Activated CD4-positive, alpha-beta T cell treated with anti-CD3 and anti-CD28 coated beads for 1 hour (primary cell): ENCODE data around the gene FASN.
A peak's percentile ranks its signal among the peaks of the same experiment; 100 is the strongest.

ENCODE experiments used
- DNase-seq: peaks from one replicate; pipeline ENCODE4 v3.0.0-alpha.2; 2020

FASN gene

DNA sequence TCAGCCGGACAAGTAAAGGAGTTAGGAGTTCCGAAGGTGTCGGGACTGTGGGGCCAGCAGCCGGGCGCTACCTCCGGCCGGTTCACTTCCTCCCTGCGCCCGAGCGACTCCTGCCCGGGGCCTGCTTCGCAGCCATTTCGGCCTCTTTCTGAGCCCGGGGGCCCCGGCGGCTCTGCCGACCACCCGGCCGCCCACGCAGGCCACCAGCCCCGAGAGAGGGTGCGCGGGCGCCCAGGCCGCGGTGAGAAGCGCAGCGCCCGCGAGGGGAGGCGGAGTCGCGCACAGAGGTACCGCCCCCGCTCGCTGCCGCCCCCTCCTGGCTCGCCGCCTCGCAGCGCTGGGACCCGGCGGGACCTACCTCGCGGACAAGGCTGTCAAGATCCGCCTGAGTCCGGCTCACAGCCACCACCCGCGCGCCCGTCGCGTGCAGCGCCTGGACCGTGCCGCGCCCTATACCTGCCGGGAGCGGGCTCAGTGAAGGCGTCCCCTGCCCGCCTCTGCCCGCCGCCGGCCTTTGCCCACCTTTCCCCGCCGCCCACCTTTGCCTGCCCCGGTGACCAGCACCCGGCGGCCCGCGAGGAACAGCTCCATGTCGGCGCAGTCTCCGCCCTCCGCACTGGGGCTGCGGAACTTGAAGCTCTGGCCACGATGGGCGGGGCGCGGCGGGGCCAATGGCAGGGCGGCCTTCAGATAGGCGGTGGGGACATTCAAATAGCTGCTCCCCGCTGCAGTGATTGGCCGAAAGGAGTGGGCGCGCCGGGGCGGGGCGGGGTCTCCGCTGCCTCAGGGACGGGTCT, 60.7 kb downstream of the FASN start, which contains the start of gene DCXR:
Gene DCXR, minus strand, starts transcription at position 606 of the 797 bp plus-strand sequence. Its CDS starts 15 bp downstream, at position 591.
- peak; percentile 87 for DNase-seq

DNA sequence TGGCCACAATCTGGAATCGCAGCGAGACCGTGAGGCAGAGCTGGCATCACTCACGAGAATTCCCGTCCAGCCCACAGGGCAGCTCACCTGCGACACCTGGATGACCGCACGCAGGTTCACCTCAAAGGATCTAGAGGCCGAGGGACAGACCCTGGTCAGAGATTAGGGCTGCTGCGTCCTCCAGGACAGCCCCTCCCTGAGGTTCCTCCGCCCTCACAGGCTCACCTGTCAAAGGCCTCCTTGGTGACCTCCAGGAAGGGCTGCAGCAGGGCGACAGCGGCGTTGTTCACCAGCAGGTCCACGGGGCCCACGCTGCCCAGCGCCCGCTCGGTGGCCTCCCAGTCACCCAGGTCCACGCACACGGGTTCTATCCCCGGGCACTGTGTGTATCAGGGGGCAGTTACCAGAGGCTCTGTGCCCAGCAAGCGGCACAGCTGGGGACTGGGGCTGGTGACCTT, 61.4 kb downstream of the FASN start:
- DNase-seq = no peak

- DNase-seq = no peak
Measured at GRCh38 chr17:82035956-82036633, 61.9 kb downstream of the FASN start.

GRCh38 chr17:82035488-82035887, 62.5 kb downstream of the FASN start:
- DNase-seq = no peak

- no peak for DNase-seq
Measured at GRCh38 chr17:82034371-82035011, 63.5 kb downstream of the FASN start.

GRCh38 chr17:82033359-82034085, 64.5 kb downstream of the FASN start:
- no peak for DNase-seq

DNA sequence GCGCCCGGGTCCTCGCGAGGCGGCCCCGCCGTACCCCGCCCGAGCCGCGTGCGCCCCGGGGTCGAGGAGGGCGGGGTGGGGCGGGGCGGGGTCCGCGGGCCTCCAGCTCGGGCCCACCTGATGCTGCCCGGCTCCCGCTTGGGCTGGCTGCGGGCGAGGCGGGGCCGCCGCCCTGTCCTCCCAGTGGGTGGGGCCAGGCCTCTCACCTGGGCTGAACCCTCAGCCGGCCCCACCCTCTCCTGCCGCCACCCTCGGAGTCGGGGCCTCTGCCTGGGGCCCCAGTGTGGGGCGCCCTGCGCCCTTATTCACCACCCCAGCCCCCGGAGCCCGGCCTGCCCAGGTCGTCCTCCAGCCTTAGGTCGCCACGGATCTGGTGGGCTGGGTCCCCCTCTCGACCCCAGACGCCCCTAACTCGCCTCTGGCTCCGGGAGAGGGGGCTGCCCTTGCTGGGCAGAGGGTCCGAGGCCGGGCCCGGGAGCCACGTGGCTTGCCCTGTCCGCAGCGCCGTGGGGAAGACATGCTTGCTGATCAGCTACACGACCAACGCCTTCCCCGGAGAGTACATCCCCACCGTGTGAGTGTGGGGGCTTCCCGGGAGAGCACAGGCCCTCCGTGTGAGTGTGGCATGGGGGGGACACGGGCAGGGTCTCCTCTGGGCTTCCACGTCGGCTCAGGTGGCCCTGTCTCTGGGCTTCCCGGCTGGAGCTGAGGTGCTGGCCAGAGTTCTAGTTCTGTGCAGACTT, 66.0 kb downstream of the FASN start:
- DNase-seq = no peak

- DNase-seq = no peak
Measured at GRCh38 chr17:82031303-82031884, 66.6 kb downstream of the FASN start, which contains the start of gene RAC3. TSS of gene RAC3 (plus strand) at chr17:82031678. CDS start at chr17:82031762, 84 bp downstream.

DNA sequence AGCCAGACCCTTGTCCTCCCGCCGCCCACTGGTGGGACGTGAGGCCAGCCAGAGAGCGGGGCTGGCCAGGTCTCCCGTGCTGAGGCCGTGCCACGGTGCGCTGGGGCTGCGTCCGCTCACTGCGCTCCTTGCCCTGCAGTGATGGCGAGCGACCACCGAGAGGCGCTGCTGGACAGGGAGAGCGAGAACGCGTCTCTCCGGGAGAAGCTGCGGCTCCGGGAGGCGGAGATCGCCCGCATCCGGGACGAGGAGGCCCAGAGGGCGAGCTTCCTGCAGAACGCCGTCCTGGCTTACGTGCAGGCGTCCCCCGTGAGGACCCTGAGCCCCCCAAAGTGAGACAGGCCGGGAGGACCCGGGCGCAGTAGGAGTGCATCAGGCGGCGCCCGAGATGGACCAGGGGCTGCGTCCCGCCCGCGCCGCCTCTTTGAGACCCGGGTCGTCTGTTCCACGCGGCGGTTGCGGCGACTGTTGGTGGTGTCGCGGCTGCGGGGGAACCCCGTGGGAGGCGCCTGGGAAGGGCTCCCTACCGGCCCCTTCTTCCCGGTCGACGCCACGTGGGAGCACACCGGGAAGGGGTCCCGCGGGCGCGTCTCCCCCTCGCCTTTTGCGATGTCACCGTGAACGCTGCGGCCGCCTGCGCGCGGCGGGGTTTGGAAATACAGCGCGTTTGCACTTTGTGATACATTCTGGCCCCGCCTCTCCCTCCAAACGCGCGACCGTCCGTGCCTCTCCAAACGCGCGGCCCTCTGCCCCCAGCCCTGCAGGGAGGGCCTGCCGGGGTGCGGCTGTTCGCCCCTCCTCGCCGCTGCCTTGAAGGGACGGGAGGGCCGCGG, 67.3 kb downstream of the FASN start:
- DNase-seq = peak; percentile 68

GRCh38 chr17:82029990-82030469, 68.0 kb downstream of the FASN start:
- no peak for DNase-seq

- DNase-seq = no peak
Measured at GRCh38 chr17:82029391-82029790, 68.6 kb downstream of the FASN start.

- no peak for DNase-seq
Measured at GRCh38 chr17:82028966-82029365, 69.1 kb downstream of the FASN start.
